ENCODE measurements around the gene MILR1.

The MILR1 gene

DNA sequence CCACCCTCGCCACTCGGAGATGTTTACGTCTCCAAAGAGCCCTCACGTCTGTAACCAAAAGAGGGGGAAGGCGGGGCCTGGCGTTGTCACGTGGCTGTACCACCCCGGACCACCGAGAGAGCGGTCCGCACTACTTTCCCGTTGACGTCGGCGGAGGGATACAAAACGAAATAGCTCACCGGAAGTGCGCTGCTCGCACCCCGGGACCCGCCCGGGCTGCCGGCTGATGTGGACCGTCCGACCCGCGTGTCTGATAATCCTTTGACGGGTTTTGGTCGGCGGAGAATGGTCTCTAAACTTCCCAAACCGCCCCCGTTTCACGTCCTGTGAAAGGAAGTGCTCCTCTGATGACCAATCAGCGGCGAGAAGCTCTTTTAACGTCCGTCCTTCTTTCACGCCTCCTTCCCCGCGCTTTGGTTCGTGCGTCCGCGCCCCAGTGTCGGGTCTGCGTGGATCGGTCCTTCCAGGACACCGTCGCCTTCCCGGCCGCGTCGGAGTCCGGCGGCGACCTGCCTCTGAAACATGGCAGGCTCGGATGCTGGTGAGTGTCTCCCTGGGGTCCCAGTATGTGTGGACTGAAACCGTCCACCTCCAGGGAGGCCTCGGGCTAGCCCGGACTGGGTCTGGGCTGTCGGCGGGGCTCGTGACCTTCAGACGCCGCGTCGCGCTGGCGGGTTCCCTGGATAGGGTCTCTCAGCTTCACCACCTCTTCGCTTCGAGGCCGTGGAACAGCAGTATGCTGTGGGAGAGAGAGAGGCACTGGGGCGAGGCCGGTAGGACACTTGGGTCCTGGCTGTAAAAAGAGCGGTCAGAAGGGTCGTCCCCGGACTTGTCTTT is 57.9 kb downstream of the MILR1 start, which contains the start of gene CEP95 (continued):
- TF ChIP-seq, protein P1, sequence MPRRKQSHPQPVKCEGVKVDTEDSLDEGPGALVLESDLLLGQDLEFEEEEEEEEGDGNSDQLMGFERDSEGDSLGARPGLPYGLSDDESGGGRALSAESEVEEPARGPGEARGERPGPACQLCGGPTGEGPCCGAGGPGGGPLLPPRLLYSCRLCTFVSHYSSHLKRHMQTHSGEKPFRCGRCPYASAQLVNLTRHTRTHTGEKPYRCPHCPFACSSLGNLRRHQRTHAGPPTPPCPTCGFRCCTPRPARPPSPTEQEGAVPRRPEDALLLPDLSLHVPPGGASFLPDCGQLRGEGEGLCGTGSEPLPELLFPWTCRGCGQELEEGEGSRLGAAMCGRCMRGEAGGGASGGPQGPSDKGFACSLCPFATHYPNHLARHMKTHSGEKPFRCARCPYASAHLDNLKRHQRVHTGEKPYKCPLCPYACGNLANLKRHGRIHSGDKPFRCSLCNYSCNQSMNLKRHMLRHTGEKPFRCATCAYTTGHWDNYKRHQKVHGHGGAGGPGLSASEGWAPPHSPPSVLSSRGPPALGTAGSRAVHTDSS (tag by site-specific recombination; IDR thresholded peaks at IDR 0.05) = no peak
- TF ChIP-seq SCRT2 (tag by site-specific recombination; IDR thresholded peaks at IDR 0.05) = no peak
- TF ChIP-seq, protein P2, sequence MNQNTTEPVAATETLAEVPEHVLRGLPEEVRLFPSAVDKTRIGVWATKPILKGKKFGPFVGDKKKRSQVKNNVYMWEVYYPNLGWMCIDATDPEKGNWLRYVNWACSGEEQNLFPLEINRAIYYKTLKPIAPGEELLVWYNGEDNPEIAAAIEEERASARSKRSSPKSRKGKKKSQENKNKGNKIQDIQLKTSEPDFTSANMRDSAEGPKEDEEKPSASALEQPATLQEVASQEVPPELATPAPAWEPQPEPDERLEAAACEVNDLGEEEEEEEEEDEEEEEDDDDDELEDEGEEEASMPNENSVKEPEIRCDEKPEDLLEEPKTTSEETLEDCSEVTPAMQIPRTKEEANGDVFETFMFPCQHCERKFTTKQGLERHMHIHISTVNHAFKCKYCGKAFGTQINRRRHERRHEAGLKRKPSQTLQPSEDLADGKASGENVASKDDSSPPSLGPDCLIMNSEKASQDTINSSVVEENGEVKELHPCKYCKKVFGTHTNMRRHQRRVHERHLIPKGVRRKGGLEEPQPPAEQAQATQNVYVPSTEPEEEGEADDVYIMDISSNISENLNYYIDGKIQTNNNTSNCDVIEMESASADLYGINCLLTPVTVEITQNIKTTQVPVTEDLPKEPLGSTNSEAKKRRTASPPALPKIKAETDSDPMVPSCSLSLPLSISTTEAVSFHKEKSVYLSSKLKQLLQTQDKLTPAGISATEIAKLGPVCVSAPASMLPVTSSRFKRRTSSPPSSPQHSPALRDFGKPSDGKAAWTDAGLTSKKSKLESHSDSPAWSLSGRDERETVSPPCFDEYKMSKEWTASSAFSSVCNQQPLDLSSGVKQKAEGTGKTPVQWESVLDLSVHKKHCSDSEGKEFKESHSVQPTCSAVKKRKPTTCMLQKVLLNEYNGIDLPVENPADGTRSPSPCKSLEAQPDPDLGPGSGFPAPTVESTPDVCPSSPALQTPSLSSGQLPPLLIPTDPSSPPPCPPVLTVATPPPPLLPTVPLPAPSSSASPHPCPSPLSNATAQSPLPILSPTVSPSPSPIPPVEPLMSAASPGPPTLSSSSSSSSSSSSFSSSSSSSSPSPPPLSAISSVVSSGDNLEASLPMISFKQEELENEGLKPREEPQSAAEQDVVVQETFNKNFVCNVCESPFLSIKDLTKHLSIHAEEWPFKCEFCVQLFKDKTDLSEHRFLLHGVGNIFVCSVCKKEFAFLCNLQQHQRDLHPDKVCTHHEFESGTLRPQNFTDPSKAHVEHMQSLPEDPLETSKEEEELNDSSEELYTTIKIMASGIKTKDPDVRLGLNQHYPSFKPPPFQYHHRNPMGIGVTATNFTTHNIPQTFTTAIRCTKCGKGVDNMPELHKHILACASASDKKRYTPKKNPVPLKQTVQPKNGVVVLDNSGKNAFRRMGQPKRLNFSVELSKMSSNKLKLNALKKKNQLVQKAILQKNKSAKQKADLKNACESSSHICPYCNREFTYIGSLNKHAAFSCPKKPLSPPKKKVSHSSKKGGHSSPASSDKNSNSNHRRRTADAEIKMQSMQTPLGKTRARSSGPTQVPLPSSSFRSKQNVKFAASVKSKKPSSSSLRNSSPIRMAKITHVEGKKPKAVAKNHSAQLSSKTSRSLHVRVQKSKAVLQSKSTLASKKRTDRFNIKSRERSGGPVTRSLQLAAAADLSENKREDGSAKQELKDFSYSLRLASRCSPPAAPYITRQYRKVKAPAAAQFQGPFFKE (tag by site-specific recombination; IDR thresholded peaks at IDR 0.05; ENCODE audit: borderline replicate concordance) = no peak
- 0 out of 2 replicates have a peak, but pooled peaks have one; percentile 44 for TF ChIP-seq ZNF785 (tag by site-specific recombination; IDR thresholded peaks at IDR 0.05)
- TF ChIP-seq WT1 (tag by site-specific recombination; IDR thresholded peaks at IDR 0.05) = no peak
- TF ChIP-seq ZNF660 (tag by site-specific recombination; IDR thresholded peaks at IDR 0.05) = peak; percentile 86
- TF ChIP-seq ZNF155 (tag by site-specific recombination; IDR thresholded peaks at IDR 0.05) = no peak
- TF ChIP-seq, protein P3, sequence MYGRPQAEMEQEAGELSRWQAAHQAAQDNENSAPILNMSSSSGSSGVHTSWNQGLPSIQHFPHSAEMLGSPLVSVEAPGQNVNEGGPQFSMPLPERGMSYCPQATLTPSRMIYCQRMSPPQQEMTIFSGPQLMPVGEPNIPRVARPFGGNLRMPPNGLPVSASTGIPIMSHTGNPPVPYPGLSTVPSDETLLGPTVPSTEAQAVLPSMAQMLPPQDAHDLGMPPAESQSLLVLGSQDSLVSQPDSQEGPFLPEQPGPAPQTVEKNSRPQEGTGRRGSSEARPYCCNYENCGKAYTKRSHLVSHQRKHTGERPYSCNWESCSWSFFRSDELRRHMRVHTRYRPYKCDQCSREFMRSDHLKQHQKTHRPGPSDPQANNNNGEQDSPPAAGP (tag by site-specific recombination; IDR thresholded peaks at IDR 0.05) = peak; percentile 52; the same call in 1 of the 2 replicates
- TF ChIP-seq ZBTB20 (tag by site-specific recombination; IDR thresholded peaks at IDR 0.05) = peak; percentile 79; the same call in 1 of the 2 replicates
- peak; percentile 49; the same call in 1 of the 2 replicates for TF ChIP-seq ZFP3 (tag by site-specific recombination; IDR thresholded peaks at IDR 0.05; ENCODE audit: low read depth)
- TF ChIP-seq, protein P4, sequence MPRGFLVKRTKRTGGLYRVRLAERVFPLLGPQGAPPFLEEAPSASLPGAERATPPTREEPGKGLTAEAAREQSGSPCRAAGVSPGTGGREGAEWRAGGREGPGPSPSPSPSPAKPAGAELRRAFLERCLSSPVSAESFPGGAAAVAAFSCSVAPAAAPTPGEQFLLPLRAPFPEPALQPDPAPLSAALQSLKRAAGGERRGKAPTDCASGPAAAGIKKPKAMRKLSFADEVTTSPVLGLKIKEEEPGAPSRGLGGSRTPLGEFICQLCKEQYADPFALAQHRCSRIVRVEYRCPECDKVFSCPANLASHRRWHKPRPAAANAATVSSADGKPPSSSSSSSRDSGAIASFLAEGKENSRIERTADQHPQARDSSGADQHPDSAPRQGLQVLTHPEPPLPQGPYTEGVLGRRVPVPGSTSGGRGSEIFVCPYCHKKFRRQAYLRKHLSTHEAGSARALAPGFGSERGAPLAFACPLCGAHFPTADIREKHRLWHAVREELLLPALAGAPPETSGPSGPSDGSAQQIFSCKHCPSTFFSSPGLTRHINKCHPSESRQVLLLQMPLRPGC (tag by site-specific recombination; IDR thresholded peaks at IDR 0.05) = no peak; the same call in 1 of the 2 replicates
- TF ChIP-seq ZNF311 (tag by site-specific recombination; IDR thresholded peaks at IDR 0.05; ENCODE audit: borderline replicate concordance) = no peak
- peak; percentile 80 for TF ChIP-seq KLF7 (tag by site-specific recombination; IDR thresholded peaks at IDR 0.05; ENCODE audit: borderline replicate concordance)
- TF ChIP-seq ZNF473 (tag by site-specific recombination; IDR thresholded peaks at IDR 0.05) = no peak
- TF ChIP-seq MYNN (tag by site-specific recombination; IDR thresholded peaks at IDR 0.05; ENCODE audit: borderline replicate concordance) = no peak
- TF ChIP-seq, protein P5, sequence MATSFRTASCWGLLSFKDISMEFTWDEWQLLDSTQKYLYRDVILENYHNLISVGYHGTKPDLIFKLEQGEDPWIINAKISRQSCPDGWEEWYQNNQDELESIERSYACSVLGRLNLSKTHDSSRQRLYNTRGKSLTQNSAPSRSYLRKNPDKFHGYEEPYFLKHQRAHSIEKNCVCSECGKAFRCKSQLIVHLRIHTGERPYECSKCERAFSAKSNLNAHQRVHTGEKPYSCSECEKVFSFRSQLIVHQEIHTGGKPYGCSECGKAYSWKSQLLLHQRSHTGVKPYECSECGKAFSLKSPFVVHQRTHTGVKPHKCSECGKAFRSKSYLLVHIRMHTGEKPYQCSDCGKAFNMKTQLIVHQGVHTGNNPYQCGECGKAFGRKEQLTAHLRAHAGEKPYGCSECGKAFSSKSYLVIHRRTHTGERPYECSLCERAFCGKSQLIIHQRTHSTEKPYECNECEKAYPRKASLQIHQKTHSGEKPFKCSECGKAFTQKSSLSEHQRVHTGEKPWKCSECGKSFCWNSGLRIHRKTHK (tag by site-specific recombination; IDR thresholded peaks at IDR 0.05) = no peak
- peak; percentile 61 for TF ChIP-seq ZNF558 (tag by site-specific recombination; IDR thresholded peaks at IDR 0.05)
- TF ChIP-seq SALL2 (tag by site-specific recombination; IDR thresholded peaks at IDR 0.05; ENCODE audit: borderline replicate concordance) = no peak
- TF ChIP-seq ZNF707 (tag by site-specific recombination; IDR thresholded peaks at IDR 0.05) = no peak
- no peak for TF ChIP-seq ZNF768 (tag by site-specific recombination; IDR thresholded peaks at IDR 0.05)
- no peak for TF ChIP-seq ZNF544 (tag by site-specific recombination; IDR thresholded peaks at IDR 0.05)
- no peak for TF ChIP-seq ZNF677 (tag by site-specific recombination; IDR thresholded peaks at IDR 0.05)
- TF ChIP-seq, protein P6, sequence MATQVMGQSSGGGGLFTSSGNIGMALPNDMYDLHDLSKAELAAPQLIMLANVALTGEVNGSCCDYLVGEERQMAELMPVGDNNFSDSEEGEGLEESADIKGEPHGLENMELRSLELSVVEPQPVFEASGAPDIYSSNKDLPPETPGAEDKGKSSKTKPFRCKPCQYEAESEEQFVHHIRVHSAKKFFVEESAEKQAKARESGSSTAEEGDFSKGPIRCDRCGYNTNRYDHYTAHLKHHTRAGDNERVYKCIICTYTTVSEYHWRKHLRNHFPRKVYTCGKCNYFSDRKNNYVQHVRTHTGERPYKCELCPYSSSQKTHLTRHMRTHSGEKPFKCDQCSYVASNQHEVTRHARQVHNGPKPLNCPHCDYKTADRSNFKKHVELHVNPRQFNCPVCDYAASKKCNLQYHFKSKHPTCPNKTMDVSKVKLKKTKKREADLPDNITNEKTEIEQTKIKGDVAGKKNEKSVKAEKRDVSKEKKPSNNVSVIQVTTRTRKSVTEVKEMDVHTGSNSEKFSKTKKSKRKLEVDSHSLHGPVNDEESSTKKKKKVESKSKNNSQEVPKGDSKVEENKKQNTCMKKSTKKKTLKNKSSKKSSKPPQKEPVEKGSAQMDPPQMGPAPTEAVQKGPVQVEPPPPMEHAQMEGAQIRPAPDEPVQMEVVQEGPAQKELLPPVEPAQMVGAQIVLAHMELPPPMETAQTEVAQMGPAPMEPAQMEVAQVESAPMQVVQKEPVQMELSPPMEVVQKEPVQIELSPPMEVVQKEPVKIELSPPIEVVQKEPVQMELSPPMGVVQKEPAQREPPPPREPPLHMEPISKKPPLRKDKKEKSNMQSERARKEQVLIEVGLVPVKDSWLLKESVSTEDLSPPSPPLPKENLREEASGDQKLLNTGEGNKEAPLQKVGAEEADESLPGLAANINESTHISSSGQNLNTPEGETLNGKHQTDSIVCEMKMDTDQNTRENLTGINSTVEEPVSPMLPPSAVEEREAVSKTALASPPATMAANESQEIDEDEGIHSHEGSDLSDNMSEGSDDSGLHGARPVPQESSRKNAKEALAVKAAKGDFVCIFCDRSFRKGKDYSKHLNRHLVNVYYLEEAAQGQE (tag by site-specific recombination; IDR thresholded peaks at IDR 0.05) = no peak
